ENCODE measurements around the gene ALOX12. TPM values are rescaled to one million over a fixed set of nuclear protein-coding genes. Genes with fewer than 3 reads are reported as not detected.
"Not testable (repeated sequence)": the region's sequence is repeated elsewhere in the genome, so short reads cannot be mapped to it uniquely, and the experiment has no call there.

Gene ALOX12
- total RNA-seq, 2 experiments from 2014 or later = not detected

DNA sequence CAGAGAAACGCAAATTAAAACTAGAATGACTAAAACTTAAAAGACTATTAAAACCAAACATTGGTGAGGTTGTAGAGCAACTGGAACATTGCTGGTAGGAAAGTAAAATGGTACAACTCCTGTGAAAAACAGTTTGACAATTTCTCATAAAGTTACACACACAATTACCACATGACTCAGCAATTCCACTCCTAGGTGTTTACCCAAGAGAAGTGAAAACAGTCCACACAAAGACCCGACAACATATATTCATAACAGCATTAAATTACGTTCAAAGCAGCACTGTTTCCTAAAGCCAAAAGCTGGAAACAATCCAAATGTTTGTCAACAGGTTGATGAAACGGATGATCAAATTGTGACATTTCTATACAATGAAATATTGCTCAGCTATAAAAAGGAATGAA is 26.5 kb upstream of the ALOX12 start:
- ATAC-seq (ENCODE audit: poor library complexity) = no peak
- ChIA-PET CTCF (no interaction called here), POLR2A (no interaction called here)
- no peaks in the 10 kb centered on the region for H3K27me3 ChIP-seq (ENCODE audit: control insufficient read depth in 1 of 2, insufficient read depth in 2 of 2, low read length in 2 of 2)
- Mint-ChIP-seq H3K9me3 (no peaks in the 10 kb centered on the region), H3K36me3 (ENCODE audit: low read depth) (no peaks in the 10 kb centered on the region), H3K27ac (no peak overlapping the region), H3K4me3 (no peak overlapping the region), H3K27me3 (no peaks in the 10 kb centered on the region), H3K4me1 (ENCODE audit: low read depth) (no peaks in the 10 kb centered on the region)
- no peaks in the 10 kb centered on the region for H3K36me3 ChIP-seq (ENCODE audit: insufficient read depth, low read length)
- H3K4me1 ChIP-seq (ENCODE audit: insufficient read depth, low read length) = no peaks in the 10 kb centered on the region
- DNase-seq = no peak
- TF ChIP-seq CTCF (IDR thresholded peaks at IDR 0.05) = no peak
- intact Hi-C loops (cut with DNase I, micrococcal nuclease) = no loop called here
- no peak overlapping the region for H3K27ac ChIP-seq (ENCODE audit: low read depth in 1 of 2, low read length in 2 of 2)
- H3K9me3 ChIP-seq (ENCODE audit: control insufficient read depth in 1 of 2, insufficient read depth in 1 of 2, low read length in 2 of 2) = no peaks in the 10 kb centered on the region
- no peak overlapping the region for H3K4me3 ChIP-seq (ENCODE audit: low read length)

DNA sequence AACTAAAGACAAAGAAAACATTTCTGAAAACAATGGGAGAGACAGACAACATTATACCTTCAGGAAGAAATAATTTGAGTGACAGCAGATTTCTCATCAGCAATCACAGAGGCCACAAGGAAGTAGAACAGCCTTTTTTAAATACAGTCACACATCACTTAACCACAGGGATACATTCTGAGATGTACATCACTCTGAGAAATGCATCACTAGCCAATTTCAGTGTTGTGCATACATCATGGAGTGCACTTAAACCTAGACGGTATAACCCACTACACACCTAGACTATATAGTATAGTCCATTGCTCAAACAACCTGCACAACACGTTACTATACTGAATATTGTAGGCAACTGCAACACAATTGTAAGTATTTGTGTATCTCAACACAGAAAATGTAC is 24.9 kb upstream of the ALOX12 start:
- no peak overlapping the region for H3K4me3 Mint-ChIP-seq
- POLR2A ChIA-PET = interaction anchor here (0.7 kb wide), 1 partner anchor 28 kb away, joined by 3 read pairs; no protein-coding TSS in a partner anchor
- intact Hi-C loops (cut with DNase I, micrococcal nuclease) = no loop called here
- no peaks in the 10 kb centered on the region for H3K9me3 Mint-ChIP-seq
- no peaks in the 10 kb centered on the region for H3K27me3 Mint-ChIP-seq
- no peaks in the 10 kb centered on the region for H3K36me3 Mint-ChIP-seq (ENCODE audit: low read depth)
- H3K36me3 ChIP-seq (ENCODE audit: insufficient read depth, low read length) = no peaks in the 10 kb centered on the region
- TF ChIP-seq CTCF (IDR thresholded peaks at IDR 0.05) = no peak
- no peaks in the 10 kb centered on the region for H3K9me3 ChIP-seq (ENCODE audit: control insufficient read depth in 1 of 2, insufficient read depth in 1 of 2, low read length in 2 of 2)
- no peak overlapping the region for H3K4me3 ChIP-seq (ENCODE audit: low read length)
- CTCF ChIA-PET = interaction anchor here (0.7 kb wide), 1 partner anchor 18 kb away, joined by 4 read pairs; no protein-coding TSS in a partner anchor
- ATAC-seq (ENCODE audit: poor library complexity) (no peak), DNase-seq (no peak)
- H3K4me1 Mint-ChIP-seq (ENCODE audit: low read depth) = no peaks in the 10 kb centered on the region
- H3K27ac Mint-ChIP-seq = no peak overlapping the region
- H3K27ac ChIP-seq (ENCODE audit: low read depth in 1 of 2, low read length in 2 of 2) = no peak overlapping the region
- no peaks in the 10 kb centered on the region for H3K27me3 ChIP-seq (ENCODE audit: control insufficient read depth in 1 of 2, insufficient read depth in 2 of 2, low read length in 2 of 2)
- no peaks in the 10 kb centered on the region for H3K4me1 ChIP-seq (ENCODE audit: insufficient read depth, low read length)

DNA sequence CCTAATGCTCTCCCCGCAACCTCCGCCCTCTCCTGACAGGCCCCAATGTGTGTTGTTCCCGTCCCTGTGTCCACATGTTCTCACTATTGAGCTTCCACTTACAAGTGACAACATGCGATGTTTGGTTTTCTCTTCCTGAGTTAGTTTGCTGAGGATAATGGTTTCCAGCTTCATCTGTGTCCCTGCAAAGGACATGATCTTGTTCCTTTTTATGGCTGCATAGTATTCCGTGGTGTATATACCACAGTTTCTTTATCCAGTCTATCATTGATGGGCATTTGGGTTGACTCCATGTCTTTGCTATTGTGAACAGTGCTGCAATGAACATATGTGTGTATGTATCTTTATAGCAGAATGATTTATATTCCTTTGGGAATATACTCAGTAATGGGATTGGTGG is 16.4 kb upstream of the ALOX12 start:
- DNase-seq; H3K4me3 ChIP-seq (ENCODE audit: low read length): not testable (repeated sequence)

GRCh38 chr17:6981426-6981825 is 14.4 kb upstream of the ALOX12 start:
- peak in 1 of 14 experiments; percentile 11 for DNase-seq
- Mint-ChIP-seq H3K27me3 (no peaks in the 10 kb centered on the region), H3K27ac (no peak overlapping the region), H3K4me3 (no peak overlapping the region), H3K36me3 (ENCODE audit: low read depth) (no peaks in the 10 kb centered on the region), H3K4me1 (ENCODE audit: low read depth) (peaks cover 9% of the 10 kb centered on the region), H3K9me3 (no peaks in the 10 kb centered on the region)
- intact Hi-C loops (cut with DNase I, micrococcal nuclease) = no loop called here
- ChIA-PET POLR2A (no interaction called here), CTCF (no interaction called here)
- no peaks in the 10 kb centered on the region for H3K36me3 ChIP-seq (ENCODE audit: insufficient read depth, low read length)
- no peak for ATAC-seq (ENCODE audit: poor library complexity)
- H3K27me3 ChIP-seq (ENCODE audit: control insufficient read depth in 1 of 2, insufficient read depth in 2 of 2, low read length in 2 of 2) = no peaks in the 10 kb centered on the region
- H3K4me1 ChIP-seq (ENCODE audit: insufficient read depth, low read length) = peaks cover 8% of the 10 kb centered on the region
- no peak for TF ChIP-seq CTCF (IDR thresholded peaks at IDR 0.05)
- H3K4me3 ChIP-seq (ENCODE audit: low read length) = no peak overlapping the region
- no peak overlapping the region for H3K27ac ChIP-seq (ENCODE audit: low read depth in 1 of 2, low read length in 2 of 2)
- H3K9me3 ChIP-seq (ENCODE audit: control insufficient read depth in 1 of 2, insufficient read depth in 1 of 2, low read length in 2 of 2) = peaks cover 0 to 3% of the 10 kb centered on the region in 2 experiments

More for the DNA sequence above, 16.4 kb upstream of the ALOX12 start:
- H3K4me3 Mint-ChIP-seq; H3K36me3 Mint-ChIP-seq (ENCODE audit: low read depth); H3K36me3 ChIP-seq (ENCODE audit: insufficient read depth, low read length); H3K27me3 ChIP-seq (ENCODE audit: control insufficient read depth in 1 of 2, insufficient read depth in 2 of 2, low read length in 2 of 2); intact Hi-C loops (cut with DNase I, micrococcal nuclease); CTCF ChIA-PET; POLR2A ChIA-PET; ATAC-seq (ENCODE audit: poor library complexity); H3K4me1 Mint-ChIP-seq (ENCODE audit: low read depth); H3K27ac Mint-ChIP-seq; H3K27ac ChIP-seq (ENCODE audit: low read depth in 1 of 2, low read length in 2 of 2); H3K9me3 Mint-ChIP-seq; H3K4me1 ChIP-seq (ENCODE audit: insufficient read depth, low read length); H3K27me3 Mint-ChIP-seq; H3K9me3 ChIP-seq (ENCODE audit: control insufficient read depth in 1 of 2, insufficient read depth in 1 of 2, low read length in 2 of 2): not testable (repeated sequence)
